PC-9 (cell line): ENCODE data around the gene ZMYM3. TPM values are rescaled to one million over a fixed set of nuclear protein-coding genes. Genes with fewer than 3 reads are reported as not detected.

Experiments used
- BruUV-seq: library from RNA; stranded (reverse); fragments of 400-500 nt; replicated peaks from 2 replicates; lab custom pipeline; 2021; lab: Mats Ljungman, UMichigan
- CTCF ChIA-PET: fragments of 300-600 bp; sonication (Branson Sonifier 250); formaldehyde crosslinking; loops from one replicate; lab custom pipeline; 2022; ENCODE audit warnings: antibody characterized with exemption; lab: Charles Lee
- POLR2A ChIA-PET: fragments of 300-600 bp; sonication (Branson Sonifier 250); formaldehyde crosslinking; loops from one replicate; lab custom pipeline; 2022; ENCODE audit warnings: antibody characterized with exemption; ENCODE audit not compliant: unreplicated experiment; lab: Charles Lee
- DNase-seq, 2 experiments: peaks; one replicate each; pipeline versions ENCODE4 v3.0.0 to v3.0.0-alpha.2; 2015 to 2022; ENCODE audit warnings: mixed read lengths in 1 of 2
- H2AFZ ChIP-seq: fragments of 200-600 bp; sonication (generic); 2 replicates; pipeline ENCODE4 v1.8.1; 2017; ENCODE audit warnings: antibody characterized with exemption
- H3F3A ChIP-seq: fragments of 200-600 bp; sonication (generic); 2 replicates; pipeline ENCODE4 v1.8.1; 2017; ENCODE audit warnings: antibody characterized with exemption, mild to moderate bottlenecking, low read depth; ENCODE audit not compliant: insufficient read depth
- H3K27ac ChIP-seq: fragments of 200-600 bp; sonication (generic); 2 replicates; pipeline ENCODE4 v1.6.1; 2016; ENCODE audit warnings: mixed run types
- H3K27me3 ChIP-seq: fragments of 200-600 bp; sonication (generic); 2 replicates; pipeline ENCODE4 v1.6.1; 2016; ENCODE audit warnings: low read depth, mixed run types; ENCODE audit not compliant: insufficient read depth
- H3K36me3 ChIP-seq: fragments of 200-600 bp; sonication (generic); 2 replicates; pipeline ENCODE4 v1.6.1; 2016; ENCODE audit warnings: low read depth, mixed run types
- H3K4me1 ChIP-seq: fragments of 200-600 bp; sonication (generic); replicated peaks from 2 replicates; pipeline ENCODE4 v1.6.1; 2016; ENCODE audit warnings: mixed run types; ENCODE audit not compliant: insufficient read depth
- H3K4me2 ChIP-seq: fragments of 200-600 bp; sonication (generic); 2 replicates; pipeline ENCODE4 v1.6.1; 2017; ENCODE audit warnings: mixed run types
- H3K4me3 ChIP-seq: fragments of 200-600 bp; sonication (generic); 2 replicates; pipeline ENCODE4 v1.6.1; 2016; ENCODE audit warnings: mixed run types
- H3K79me2 ChIP-seq: fragments of 200-600 bp; sonication (generic); 2 replicates; pipeline ENCODE4 v1.6.1; 2017; ENCODE audit warnings: low read depth, mixed run types
- H3K9me2 ChIP-seq: fragments of 200-600 bp; sonication (generic); 2 replicates; pipeline ENCODE4 v1.8.1; 2017; ENCODE audit warnings: mild to moderate bottlenecking; ENCODE audit not compliant: insufficient read depth
- H3K9me3 ChIP-seq: fragments of 200-600 bp; sonication (generic); 2 replicates; pipeline ENCODE4 v1.8.1; 2016; ENCODE audit warnings: low read depth; ENCODE audit not compliant: insufficient read depth
- H4K20me1 ChIP-seq: fragments of 200-600 bp; sonication (generic); 2 replicates; pipeline ENCODE4 v1.8.1; 2017; ENCODE audit not compliant: insufficient read depth
- CTCF ChIP-seq: fragments of 200-600 bp; sonication (generic); conservative IDR thresholded peaks from 2 replicates; pipeline ENCODE4 v1.6.1; 2017; ENCODE audit warnings: mixed run types, antibody characterized with exemption, mild to moderate bottlenecking, moderate library complexity
- EZH2 ChIP-seq: fragments of 200-600 bp; sonication (generic); IDR thresholded peaks from 2 replicates; pipeline ENCODE4 v1.8.0; 2017; ENCODE audit warnings: antibody characterized with exemption, low read depth
- intact Hi-C: fragments of 100-400 bp; cut with micrococcal nuclease; formaldehyde crosslinking; loops from one replicate; pipeline ENCODE4 v1.10.0; 2022; ENCODE audit not compliant: unreplicated experiment
- total RNA-seq: library from RNA; stranded (reverse); gene quantifications from 2 replicates; pipeline ENCODE4 v1.2.3, GENCODE V29; 2021

Gene ZMYM3
- total RNA-seq, 1 experiment from 2014 or later: 45.3 TPM

- H3K79me2 ChIP-seq: no peaks in the 10 kb centered on the region
- H2AFZ ChIP-seq: no peak overlapping the region
- H3K27ac ChIP-seq: no peak overlapping the region
- H3K4me3 ChIP-seq: no peak overlapping the region
- POLR2A ChIA-PET: no interaction called here
- H3K4me2 ChIP-seq: no peak overlapping the region
- TF ChIP-seq EZH2: no peak
- TF ChIP-seq CTCF: no peak
- no peaks in the 10 kb centered on the region; the same call in 1 of the 2 replicates for H3K36me3 ChIP-seq
- H4K20me1 ChIP-seq: no peaks in the 10 kb centered on the region
- no peaks in the 10 kb centered on the region for H3K9me2 ChIP-seq
- intact Hi-C loops: no loop called here
- H3K4me1 ChIP-seq: no peaks in the 10 kb centered on the region
- CTCF ChIA-PET: no interaction called here
- no peaks in the 10 kb centered on the region for H3K27me3 ChIP-seq
- no TSS peak for BruUV-seq
- DNase-seq: no peak
- H3F3A ChIP-seq: no peaks in the 10 kb centered on the region
- no peaks in the 10 kb centered on the region for H3K9me3 ChIP-seq
Observed at GRCh38 chrX:71245159-71245558, 8.8 kb downstream of the ZMYM3 start.

GRCh38 chrX:71244359-71245128 is 9.4 kb downstream of the ZMYM3 start:
- Histone ChIP-seq H3F3A (no peaks in the 10 kb centered on the region), H3K79me2 (no peaks in the 10 kb centered on the region), H3K36me3 (no peaks in the 10 kb centered on the region; the same call in 1 of the 2 replicates), H3K4me1 (no peaks in the 10 kb centered on the region), H3K4me3 (no peak overlapping the region), H4K20me1 (no peaks in the 10 kb centered on the region), H2AFZ (no peak overlapping the region), H3K27ac (no peak overlapping the region), H3K9me2 (no peaks in the 10 kb centered on the region), H3K4me2 (no peak overlapping the region), H3K9me3 (no peaks in the 10 kb centered on the region), H3K27me3 (no peaks in the 10 kb centered on the region)
- TF ChIP-seq CTCF (no peak), EZH2 (no peak)
- no peak for DNase-seq
- ChIA-PET POLR2A (no interaction called here), CTCF (no interaction called here)
- no TSS peak for BruUV-seq
- intact Hi-C loops: no loop called here

- POLR2A ChIA-PET: no interaction called here
- Histone ChIP-seq H3K4me3 (no peak overlapping the region), H3K36me3 (no peaks in the 10 kb centered on the region; the same call in 1 of the 2 replicates), H3K27me3 (no peaks in the 10 kb centered on the region), H3K9me3 (no peaks in the 10 kb centered on the region), H3K27ac (no peak overlapping the region), H3K79me2 (no peaks in the 10 kb centered on the region), H3K4me1 (no peaks in the 10 kb centered on the region), H4K20me1 (no peaks in the 10 kb centered on the region), H2AFZ (no peak overlapping the region), H3F3A (no peaks in the 10 kb centered on the region), H3K4me2 (no peak overlapping the region), H3K9me2 (no peaks in the 10 kb centered on the region)
- intact Hi-C loops: no loop called here
- CTCF ChIA-PET: no interaction called here
- TF ChIP-seq EZH2: no peak
- TF ChIP-seq CTCF: no peak
- no TSS peak for BruUV-seq
- DNase-seq: no peak
Observed at GRCh38 chrX:71241301-71241700, 12.6 kb downstream of the ZMYM3 start.
